ENCODE results near the gene NEDD4L.

Gene NEDD4L

GRCh38 chr18:58438958-58439300 lies 394.9 kb downstream of the NEDD4L start:
- Mint-ChIP-seq H3K27ac (no peak overlapping the region), H3K36me3 (ENCODE audit: low read depth) (no peaks in the 10 kb centered on the region), H3K4me3 (no peak overlapping the region), H3K4me1 (peaks cover 13% of the 10 kb centered on the region), H3K27me3 (ENCODE audit: low read depth, poor library complexity) (peaks cover 6% of the 10 kb centered on the region), H3K9me3 (peaks cover 12% of the 10 kb centered on the region)
- TF ChIP-seq CTCF (IDR thresholded peaks at IDR 0.05) = no peak
- no peak for DNase-seq

- Mint-ChIP-seq H3K4me3 (no peak overlapping the region), H3K27ac (peak overlapping the region; percentile 58), H3K4me1 (peaks cover 43% of the 10 kb centered on the region), H3K27me3 (ENCODE audit: low read depth, poor library complexity) (peaks cover 12% of the 10 kb centered on the region), H3K36me3 (ENCODE audit: low read depth) (no peaks in the 10 kb centered on the region), H3K9me3 (no peaks in the 10 kb centered on the region)
- DNase-seq = no peak
- TF ChIP-seq CTCF (IDR thresholded peaks at IDR 0.05) = no peak
Observed at GRCh38 chr18:58443671-58444070, 399.6 kb downstream of the NEDD4L start.

GRCh38 chr18:58446391-58447060 lies 402.5 kb downstream of the NEDD4L start:
- Mint-ChIP-seq H3K36me3 (ENCODE audit: low read depth) (no peaks in the 10 kb centered on the region), H3K4me3 (no peak overlapping the region), H3K9me3 (no peaks in the 10 kb centered on the region), H3K27me3 (ENCODE audit: low read depth, poor library complexity) (peaks cover 5% of the 10 kb centered on the region), H3K27ac (peak overlapping the region; percentile 94), H3K4me1 (peaks cover 44% of the 10 kb centered on the region)
- no peak for TF ChIP-seq CTCF (IDR thresholded peaks at IDR 0.05)
- no peak for DNase-seq

GRCh38 chr18:58447402-58448095 lies 403.5 kb downstream of the NEDD4L start:
- Mint-ChIP-seq H3K27ac (peak overlapping the region; percentile 81), H3K36me3 (ENCODE audit: low read depth) (no peaks in the 10 kb centered on the region), H3K9me3 (no peaks in the 10 kb centered on the region), H3K27me3 (ENCODE audit: low read depth, poor library complexity) (peaks cover 5% of the 10 kb centered on the region), H3K4me1 (peaks cover 44% of the 10 kb centered on the region), H3K4me3 (peak overlapping the region; percentile 63)
- TF ChIP-seq CTCF (IDR thresholded peaks at IDR 0.05) = no peak
- no peak for DNase-seq

- H3K36me3 Mint-ChIP-seq (ENCODE audit: low read depth) = no peaks in the 10 kb centered on the region
- TF ChIP-seq CTCF (IDR thresholded peaks at IDR 0.05) = no peak
- no peak overlapping the region for H3K4me3 Mint-ChIP-seq
- peaks cover 9% of the 10 kb centered on the region for H3K27me3 Mint-ChIP-seq (ENCODE audit: low read depth, poor library complexity)
- peaks cover 44% of the 10 kb centered on the region for H3K4me1 Mint-ChIP-seq
- H3K9me3 Mint-ChIP-seq = no peaks in the 10 kb centered on the region
- DNase-seq = no peak
- H3K27ac Mint-ChIP-seq = no peak overlapping the region
Observed at GRCh38 chr18:58449464-58449863, 405.4 kb downstream of the NEDD4L start.

Data from nephron progenitor cell (in vitro differentiated cells).